GM10248 (cell line): Measurements from ENCODE around the gene FOXQ1.

Source experiments
- CTCF ChIA-PET: fragments of 300-600 bp; sonication (Branson Sonifier 250); formaldehyde crosslinking; extraction: SDS; loops from one replicate; lab custom pipeline; 2021; ENCODE audit warnings: antibody characterized with exemption; lab: Yijun Ruan, JAX
- POLR2A ChIA-PET: fragments of 350-650 bp; sonication (Branson Sonifier 250); formaldehyde crosslinking; extraction: SDS; loops from one replicate; lab custom pipeline; 2020; ENCODE audit warnings: antibody characterized with exemption; lab: Yijun Ruan, JAX
- DNase-seq: peaks from one replicate; pipeline ENCODE4 v3.0.0; 2012; ENCODE audit errors: extremely low spot score
- TF ChIP-seq, protein P1 (sequence below): IDR thresholded peaks from 2 replicates; pipeline ENCODE4 v1.5.1; 2012; ENCODE audit warnings: mild to moderate bottlenecking, low read depth; ENCODE audit errors: extremely low read depth, missing control alignments, control extremely low read depth

Gene FOXQ1

DNA sequence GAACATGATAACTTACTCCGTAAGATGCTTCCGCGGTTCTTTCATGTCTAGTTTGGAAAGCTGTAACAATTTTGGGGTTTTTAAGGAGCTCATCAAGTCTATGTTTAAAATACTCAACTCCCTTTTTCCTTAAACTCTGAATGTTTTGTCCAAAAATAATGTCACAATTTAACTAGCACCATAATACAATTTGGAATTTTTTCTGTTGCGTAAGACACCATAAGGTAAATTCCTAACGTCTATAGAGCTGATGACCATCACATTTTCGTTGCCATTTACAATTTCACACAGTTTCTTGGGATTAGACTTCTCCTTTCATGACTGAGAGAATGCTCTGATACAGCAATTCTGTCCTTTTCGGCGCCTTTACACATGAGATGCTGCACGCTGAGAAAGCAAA lies 50.7 kb downstream of the FOXQ1 start:
- CTCF ChIA-PET: no interaction called here
- POLR2A ChIA-PET: no interaction called here
- DNase-seq: no peak
- TF ChIP-seq, protein P1, sequence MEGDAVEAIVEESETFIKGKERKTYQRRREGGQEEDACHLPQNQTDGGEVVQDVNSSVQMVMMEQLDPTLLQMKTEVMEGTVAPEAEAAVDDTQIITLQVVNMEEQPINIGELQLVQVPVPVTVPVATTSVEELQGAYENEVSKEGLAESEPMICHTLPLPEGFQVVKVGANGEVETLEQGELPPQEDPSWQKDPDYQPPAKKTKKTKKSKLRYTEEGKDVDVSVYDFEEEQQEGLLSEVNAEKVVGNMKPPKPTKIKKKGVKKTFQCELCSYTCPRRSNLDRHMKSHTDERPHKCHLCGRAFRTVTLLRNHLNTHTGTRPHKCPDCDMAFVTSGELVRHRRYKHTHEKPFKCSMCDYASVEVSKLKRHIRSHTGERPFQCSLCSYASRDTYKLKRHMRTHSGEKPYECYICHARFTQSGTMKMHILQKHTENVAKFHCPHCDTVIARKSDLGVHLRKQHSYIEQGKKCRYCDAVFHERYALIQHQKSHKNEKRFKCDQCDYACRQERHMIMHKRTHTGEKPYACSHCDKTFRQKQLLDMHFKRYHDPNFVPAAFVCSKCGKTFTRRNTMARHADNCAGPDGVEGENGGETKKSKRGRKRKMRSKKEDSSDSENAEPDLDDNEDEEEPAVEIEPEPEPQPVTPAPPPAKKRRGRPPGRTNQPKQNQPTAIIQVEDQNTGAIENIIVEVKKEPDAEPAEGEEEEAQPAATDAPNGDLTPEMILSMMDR: no peak

DNA sequence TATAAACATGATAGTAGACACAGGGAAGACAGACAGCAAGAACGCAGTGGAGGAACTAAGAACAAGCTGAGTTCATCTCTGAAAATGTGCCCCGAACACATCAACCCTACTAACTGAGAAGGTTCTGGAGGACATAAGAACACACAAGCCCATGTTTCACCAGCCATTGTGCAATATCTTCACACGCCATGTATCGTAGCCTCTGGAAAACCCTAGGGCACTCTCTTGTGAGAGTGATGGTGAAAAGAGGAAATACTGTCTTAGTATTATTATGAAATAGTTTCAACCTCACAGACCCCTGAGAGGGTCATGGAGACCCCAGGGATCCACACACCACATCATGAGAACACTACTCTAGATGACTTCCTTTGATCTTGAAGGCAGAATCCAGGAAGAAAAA lies 51.4 kb downstream of the FOXQ1 start:
- ChIA-PET CTCF (no interaction called here), POLR2A (no interaction called here)
- DNase-seq: no peak
- TF ChIP-seq, protein P1: no peak

- ChIA-PET CTCF (no interaction called here), POLR2A (no interaction called here)
- no peak for DNase-seq
- TF ChIP-seq, protein P1: peak; percentile 14
Observed at GRCh38 chr6:1363729-1364572, 52.1 kb downstream of the FOXQ1 start.
